GM23338 (cell line): ENCODE measurements around the gene GPRC5D.

Experiments
- CREB1 ChIP-seq: fragments of 250-450 bp; sonication (Bioruptor Pico); IDR thresholded peaks from 2 replicates; pipeline ENCODE4 v1.5.0; 2020; ENCODE audit warnings: low read depth, mild to moderate bottlenecking, moderate library complexity
- CTCF ChIP-seq, 2 experiments: fragments of 200-600 bp in 1 of 2; sonication (generic) in 1 of 2; conservative IDR thresholded peaks; 2 replicates each; pipeline versions ENCODE4 v1.5.1 to v1.6.1; 2016 to 2017; ENCODE audit warnings: antibody characterized with exemption in 2 of 2, low read depth in 2 of 2, mild to moderate bottlenecking in 2 of 2, moderate library complexity in 1 of 2
- EZH2 ChIP-seq: fragments of 200-600 bp; sonication (generic); IDR thresholded peaks from one replicate; pipeline ENCODE4 v1.8.0; 2017; ENCODE audit warnings: antibody characterized with exemption, mild to moderate bottlenecking, low read depth; ENCODE audit not compliant: unreplicated experiment
- EZH2phosphoT487 ChIP-seq: fragments of 200-600 bp; sonication (generic); IDR thresholded peaks from one replicate; pipeline ENCODE4 v1.8.1; 2018; ENCODE audit warnings: antibody characterized with exemption; ENCODE audit not compliant: unreplicated experiment
- JUNB ChIP-seq: IDR thresholded peaks from one replicate; pipeline ENCODE4 v1.6.1; 2016; ENCODE audit warnings: antibody characterized with exemption; ENCODE audit not compliant: unreplicated experiment
- POLR2AphosphoS5 ChIP-seq: IDR thresholded peaks from 2 replicates; pipeline ENCODE4 v1.6.1; 2016; ENCODE audit warnings: antibody characterized with exemption, low read depth
- REST ChIP-seq: IDR thresholded peaks from one replicate; pipeline ENCODE4 v1.6.1; 2018; ENCODE audit warnings: antibody characterized with exemption; ENCODE audit not compliant: unreplicated experiment

- TF ChIP-seq REST (no peak), EZH2phosphoT487 (no peak), CTCF (conservative IDR thresholded peaks at IDR 0.05; ENCODE audit: low read depth in 2 of 2) (no peak), EZH2 (no peak), POLR2AphosphoS5 (no peak), CREB1 (CRISPR knock-in tag) (no peak), JUNB (no peak)
These were observed 29.0 kb downstream of the GPRC5D start for GRCh38 chr12:12922978-12923377.
